SK-N-SH treated with all-trans-retinoic acid at 6 μM for 48 hours (cell line): ENCODE results near the gene KIF11.
"Not testable (repeated sequence)": the region's sequence is repeated elsewhere in the genome, so short reads cannot be mapped to it uniquely, and the experiment has no call there.

Source experiments
- ATAC-seq: fragments of 200-7000 bp; cut with Tn5 transposase; 3 replicates; pipeline ENCODE4 v1.9.1; 2020; ENCODE audit warnings: mild to moderate bottlenecking, moderate library complexity
- ARNTL ChIP-seq: fragments of 450-650 bp; formaldehyde crosslinking; IDR thresholded peaks from 2 replicates; pipeline ENCODE4 v1.5.0; 2020; ENCODE audit warnings: low read depth, mild to moderate bottlenecking, moderate library complexity, borderline replicate concordance
- CREB5 ChIP-seq: fragments of 250-450 bp; sonication (Bioruptor Pico); IDR thresholded peaks from 2 replicates; pipeline ENCODE4 v1.5.1; 2020; ENCODE audit warnings: low read depth, mild to moderate bottlenecking, moderate library complexity
- CSDC2 ChIP-seq: fragments of 250-450 bp; sonication (Bioruptor Pico); IDR thresholded peaks from 2 replicates; pipeline ENCODE4 v1.5.0; 2020; ENCODE audit warnings: mild to moderate bottlenecking, moderate library complexity
- CSRNP3 ChIP-seq: fragments of 250-450 bp; sonication (Bioruptor Pico); IDR thresholded peaks from 2 replicates; pipeline ENCODE4 v1.5.1; 2021; ENCODE audit warnings: mild to moderate bottlenecking, moderate library complexity
- ESRRG ChIP-seq: fragments of 250-450 bp; sonication (Bioruptor Pico); IDR thresholded peaks from 2 replicates; pipeline ENCODE4 v1.6.1; 2021; ENCODE audit warnings: mild to moderate bottlenecking
- ISL1 ChIP-seq: fragments of 250-450 bp; sonication (Bioruptor Pico); IDR thresholded peaks from 2 replicates; pipeline ENCODE4 v2.1.2; 2022; ENCODE audit warnings: mild to moderate bottlenecking, moderate library complexity
- OSR1 ChIP-seq: fragments of 250-450 bp; sonication (Bioruptor Pico); IDR thresholded peaks from 2 replicates; pipeline ENCODE4 v1.8.0; 2022; ENCODE audit warnings: moderate library complexity, mild to moderate bottlenecking, inconsistent platforms
- POU6F1 ChIP-seq: fragments of 250-450 bp; sonication (Bioruptor Pico); IDR thresholded peaks from 2 replicates; pipeline ENCODE4 v1.8.0; 2021; ENCODE audit warnings: low read depth, mild to moderate bottlenecking, moderate library complexity, borderline replicate concordance
- PPARA ChIP-seq: fragments of 250-450 bp; sonication (Bioruptor Pico); IDR thresholded peaks from 2 replicates; pipeline ENCODE4 v1.5.0; 2020; ENCODE audit warnings: mild to moderate bottlenecking, borderline replicate concordance
- RARB ChIP-seq: fragments of 250-450 bp; sonication (Bioruptor Pico); IDR thresholded peaks from 2 replicates; pipeline ENCODE4 v1.8.0; 2021; ENCODE audit warnings: mild to moderate bottlenecking, moderate library complexity
- SNAI2 ChIP-seq: fragments of 250-450 bp; sonication (Bioruptor Pico); IDR thresholded peaks from 2 replicates; pipeline ENCODE4 v1.5.0; 2020; ENCODE audit warnings: mild to moderate bottlenecking, moderate library complexity
- TCF4 ChIP-seq: fragments of 250-450 bp; sonication (Bioruptor Pico); IDR thresholded peaks from 2 replicates; pipeline ENCODE4 v1.8.0; 2021; ENCODE audit warnings: mild to moderate bottlenecking, moderate library complexity, borderline replicate concordance
- TOX ChIP-seq: fragments of 250-450 bp; sonication (Bioruptor Pico); IDR thresholded peaks from 2 replicates; pipeline ENCODE4 v1.8.0; 2021; ENCODE audit warnings: mild to moderate bottlenecking, moderate library complexity, borderline replicate concordance
- ZC3H10 ChIP-seq: fragments of 250-450 bp; sonication (Bioruptor Pico); IDR thresholded peaks from 2 replicates; pipeline ENCODE4 v1.5.1; 2021; ENCODE audit warnings: mild to moderate bottlenecking, moderate library complexity
- ZFP3 ChIP-seq: fragments of 250-450 bp; sonication (Bioruptor Pico); IDR thresholded peaks from 2 replicates; pipeline ENCODE4 v1.5.0; 2020; ENCODE audit warnings: mild to moderate bottlenecking, moderate library complexity
- ZNF565 ChIP-seq: fragments of 450-650 bp; formaldehyde crosslinking; conservative IDR thresholded peaks from 2 replicates; pipeline ENCODE4 v1.5.0; 2020; ENCODE audit warnings: low read depth, mild to moderate bottlenecking, moderate library complexity
- ZNF70 ChIP-seq: fragments of 450-650 bp; formaldehyde crosslinking; IDR thresholded peaks from 2 replicates; pipeline ENCODE4 v1.5.0; 2020; ENCODE audit warnings: mild to moderate bottlenecking, moderate library complexity
- ZNF8 ChIP-seq: fragments of 450-650 bp; formaldehyde crosslinking; IDR thresholded peaks from 2 replicates; pipeline ENCODE4 v1.5.0; 2020; ENCODE audit warnings: mild to moderate bottlenecking, moderate library complexity
- TF ChIP-seq, protein P1 (sequence below): fragments of 250-450 bp; sonication (Bioruptor Pico); IDR thresholded peaks from 2 replicates; pipeline ENCODE4 v1.8.0; 2020; ENCODE audit warnings: mild to moderate bottlenecking, moderate library complexity, borderline replicate concordance
- TF ChIP-seq, protein P2 (sequence below): fragments of 250-450 bp; sonication (Bioruptor Pico); IDR thresholded peaks from 2 replicates; pipeline ENCODE4 v1.5.0; 2020; ENCODE audit warnings: mild to moderate bottlenecking, moderate library complexity

KIF11 gene

GRCh38 chr10:92573798-92574547 lies 19.0 kb upstream of the KIF11 start, which contains the start of gene IDE:
Gene IDE, minus strand, starts transcription at chr10:92574093. Its CDS starts 74 bp downstream, at chr10:92574019.
- TF ChIP-seq SNAI2 (CRISPR knock-in tag) (no peak; the same call in 1 of the 2 replicates), ISL1 (CRISPR knock-in tag) (no peak), ARNTL (CRISPR knock-in tag) (no peak), PPARA (CRISPR knock-in tag) (no peak), ZNF565 (CRISPR knock-in tag) (no peak), CSDC2 (CRISPR knock-in tag) (no peak), TOX (CRISPR knock-in tag) (no peak), RARB (no peak), ZFP3 (CRISPR knock-in tag) (no peak)
- TF ChIP-seq, protein P1, sequence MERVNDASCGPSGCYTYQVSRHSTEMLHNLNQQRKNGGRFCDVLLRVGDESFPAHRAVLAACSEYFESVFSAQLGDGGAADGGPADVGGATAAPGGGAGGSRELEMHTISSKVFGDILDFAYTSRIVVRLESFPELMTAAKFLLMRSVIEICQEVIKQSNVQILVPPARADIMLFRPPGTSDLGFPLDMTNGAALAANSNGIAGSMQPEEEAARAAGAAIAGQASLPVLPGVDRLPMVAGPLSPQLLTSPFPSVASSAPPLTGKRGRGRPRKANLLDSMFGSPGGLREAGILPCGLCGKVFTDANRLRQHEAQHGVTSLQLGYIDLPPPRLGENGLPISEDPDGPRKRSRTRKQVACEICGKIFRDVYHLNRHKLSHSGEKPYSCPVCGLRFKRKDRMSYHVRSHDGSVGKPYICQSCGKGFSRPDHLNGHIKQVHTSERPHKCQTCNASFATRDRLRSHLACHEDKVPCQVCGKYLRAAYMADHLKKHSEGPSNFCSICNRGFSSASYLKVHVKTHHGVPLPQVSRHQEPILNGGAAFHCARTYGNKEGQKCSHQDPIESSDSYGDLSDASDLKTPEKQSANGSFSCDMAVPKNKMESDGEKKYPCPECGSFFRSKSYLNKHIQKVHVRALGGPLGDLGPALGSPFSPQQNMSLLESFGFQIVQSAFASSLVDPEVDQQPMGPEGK, result no peak
- ATAC-seq, result peak; percentile 84

DNA sequence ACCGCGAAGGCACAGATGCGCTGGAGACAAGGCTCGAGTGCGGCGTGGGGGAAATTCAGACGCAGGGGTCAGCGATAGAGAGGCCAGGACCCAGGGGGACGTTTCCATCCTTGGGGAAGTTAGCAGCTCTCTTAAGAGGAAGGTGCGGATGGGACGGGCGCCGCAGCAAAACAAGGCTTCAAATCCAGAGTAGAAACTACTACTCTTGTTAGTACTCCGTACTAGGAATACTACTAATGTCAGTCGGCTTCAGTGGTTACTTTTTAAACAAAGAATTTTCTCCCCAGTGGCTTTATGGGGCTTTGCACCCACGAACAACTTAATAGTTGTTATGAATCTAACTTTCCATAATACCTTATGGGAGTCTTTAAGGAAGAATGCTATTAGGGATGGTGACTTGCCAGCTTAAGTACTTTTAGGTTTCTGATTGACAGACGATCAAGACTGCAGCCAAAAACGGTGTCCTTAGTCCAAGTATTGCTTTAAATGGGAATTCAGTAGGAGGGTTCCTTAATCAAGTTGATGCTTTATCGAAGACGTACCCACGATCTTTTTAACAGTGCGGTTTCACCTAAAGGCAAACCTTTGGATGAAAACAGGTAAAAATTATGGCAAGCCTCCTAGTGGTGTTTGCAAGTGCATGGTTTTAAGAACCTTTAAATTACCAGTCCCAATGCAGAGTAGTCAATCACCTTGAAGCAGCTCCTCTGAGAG lies 18.2 kb upstream of the KIF11 start:
- peak; percentile 47 for ATAC-seq
- TF ChIP-seq ZNF70 (CRISPR knock-in tag), result peak; percentile 92
- TF ChIP-seq ESRRG, result no peak
- TF ChIP-seq ZNF565 (CRISPR knock-in tag), result no peak
- TF ChIP-seq SNAI2 (CRISPR knock-in tag), result no peak

DNA sequence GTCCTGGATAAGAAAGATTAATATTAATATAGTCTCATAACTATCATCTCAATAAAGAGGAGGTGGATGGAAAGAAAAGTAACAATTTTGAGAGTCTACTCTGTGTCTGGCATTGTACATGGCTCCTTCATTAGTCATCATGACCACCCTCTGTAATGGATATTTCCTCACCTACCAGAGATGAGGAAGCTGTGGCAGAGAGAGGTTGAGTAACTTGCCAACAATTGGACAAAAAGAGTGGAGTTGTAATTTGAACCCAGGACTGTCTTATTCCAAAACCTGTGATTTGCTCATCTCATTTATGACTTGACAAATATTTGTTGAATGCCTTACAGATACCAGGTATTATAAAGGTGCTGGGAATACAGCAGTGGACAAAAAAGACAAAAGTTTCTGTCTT lies 17.0 kb upstream of the KIF11 start:
- no peak for TF ChIP-seq CSRNP3 (CRISPR knock-in tag)
- no peak for TF ChIP-seq ZFP3 (CRISPR knock-in tag)
- TF ChIP-seq CREB5 (CRISPR knock-in tag), result no peak
- TF ChIP-seq, protein P1, result no peak
- TF ChIP-seq TCF4 (CRISPR knock-in tag), result no peak
- no peak for TF ChIP-seq ZNF8 (CRISPR knock-in tag)
- no peak for TF ChIP-seq RARB
- no peak for TF ChIP-seq POU6F1 (CRISPR knock-in tag)
- TF ChIP-seq ZC3H10 (CRISPR knock-in tag), result no peak
- no peak for TF ChIP-seq ZNF565 (CRISPR knock-in tag)
- TF ChIP-seq, protein P2, sequence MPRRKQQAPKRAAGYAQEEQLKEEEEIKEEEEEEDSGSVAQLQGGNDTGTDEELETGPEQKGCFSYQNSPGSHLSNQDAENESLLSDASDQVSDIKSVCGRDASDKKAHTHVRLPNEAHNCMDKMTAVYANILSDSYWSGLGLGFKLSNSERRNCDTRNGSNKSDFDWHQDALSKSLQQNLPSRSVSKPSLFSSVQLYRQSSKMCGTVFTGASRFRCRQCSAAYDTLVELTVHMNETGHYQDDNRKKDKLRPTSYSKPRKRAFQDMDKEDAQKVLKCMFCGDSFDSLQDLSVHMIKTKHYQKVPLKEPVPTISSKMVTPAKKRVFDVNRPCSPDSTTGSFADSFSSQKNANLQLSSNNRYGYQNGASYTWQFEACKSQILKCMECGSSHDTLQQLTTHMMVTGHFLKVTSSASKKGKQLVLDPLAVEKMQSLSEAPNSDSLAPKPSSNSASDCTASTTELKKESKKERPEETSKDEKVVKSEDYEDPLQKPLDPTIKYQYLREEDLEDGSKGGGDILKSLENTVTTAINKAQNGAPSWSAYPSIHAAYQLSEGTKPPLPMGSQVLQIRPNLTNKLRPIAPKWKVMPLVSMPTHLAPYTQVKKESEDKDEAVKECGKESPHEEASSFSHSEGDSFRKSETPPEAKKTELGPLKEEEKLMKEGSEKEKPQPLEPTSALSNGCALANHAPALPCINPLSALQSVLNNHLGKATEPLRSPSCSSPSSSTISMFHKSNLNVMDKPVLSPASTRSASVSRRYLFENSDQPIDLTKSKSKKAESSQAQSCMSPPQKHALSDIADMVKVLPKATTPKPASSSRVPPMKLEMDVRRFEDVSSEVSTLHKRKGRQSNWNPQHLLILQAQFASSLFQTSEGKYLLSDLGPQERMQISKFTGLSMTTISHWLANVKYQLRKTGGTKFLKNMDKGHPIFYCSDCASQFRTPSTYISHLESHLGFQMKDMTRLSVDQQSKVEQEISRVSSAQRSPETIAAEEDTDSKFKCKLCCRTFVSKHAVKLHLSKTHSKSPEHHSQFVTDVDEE, result no peak
- no peak for TF ChIP-seq OSR1 (CRISPR knock-in tag)
- no peak for ATAC-seq

- not testable (repeated sequence) for ATAC-seq
Observed at GRCh38 chr10:92582347-92582746, 10.6 kb upstream of the KIF11 start.
